Karpas-422 (cell line): ENCODE results near the gene MICAL1. TPM values are rescaled to one million over a fixed set of nuclear protein-coding genes. Genes with fewer than 3 reads are reported as not detected.

Source experiments
- DNase-seq: peaks from one replicate; pipeline ENCODE4 v3.0.0-alpha.2; 2015
- H2AFZ ChIP-seq: fragments of 200-600 bp; sonication (generic); 2 replicates; pipeline ENCODE4 v1.6.1; 2014; ENCODE audit warnings: antibody characterized with exemption, low read length, mixed read lengths
- H3K27ac ChIP-seq: fragments of 200-600 bp; sonication (generic); 2 replicates; pipeline ENCODE4 v1.5.1; 2014; ENCODE audit warnings: mild to moderate bottlenecking, low read length, moderate library complexity
- H3K27me3 ChIP-seq: fragments of 200-600 bp; sonication (generic); 2 replicates; pipeline ENCODE4 v1.6.1; 2014; ENCODE audit warnings: low read length, mixed read lengths
- H3K36me3 ChIP-seq: fragments of 200-600 bp; sonication (generic); 2 replicates; pipeline ENCODE4 v1.6.1; 2014; ENCODE audit warnings: low read length, mixed read lengths; ENCODE audit not compliant: insufficient read depth
- H3K4me1 ChIP-seq: fragments of 200-600 bp; sonication (generic); 2 replicates; pipeline ENCODE4 v1.6.1; 2014; ENCODE audit warnings: mild to moderate bottlenecking, low read length, mixed read lengths
- H3K4me2 ChIP-seq: fragments of 200-600 bp; sonication (generic); 2 replicates; pipeline ENCODE4 v1.6.1; 2014; ENCODE audit warnings: low read length, low read depth, mild to moderate bottlenecking; ENCODE audit not compliant: poor library complexity, severe bottlenecking
- H3K4me3 ChIP-seq: fragments of 200-600 bp; sonication (generic); 2 replicates; pipeline ENCODE4 v1.5.1; 2014; ENCODE audit warnings: mild to moderate bottlenecking, antibody characterized with exemption, low read length, mixed read lengths
- H3K79me2 ChIP-seq: fragments of 200-600 bp; sonication (generic); 2 replicates; pipeline ENCODE4 v1.6.1; 2014; ENCODE audit warnings: mild to moderate bottlenecking, low read length, mixed read lengths
- H3K9ac ChIP-seq: fragments of 200-600 bp; sonication (generic); 2 replicates; pipeline ENCODE4 v1.6.0; 2014; ENCODE audit warnings: low read length
- H3K9me2 ChIP-seq: fragments of 200-600 bp; sonication (generic), shearing (Covaris generic); replicated peaks from 2 replicates; pipeline ENCODE4 v1.6.0; 2014; ENCODE audit warnings: mild to moderate bottlenecking, low read length, moderate library complexity; ENCODE audit not compliant: insufficient read depth
- H3K9me3 ChIP-seq: fragments of 300-700, 200-600 bp; sonication (generic); 2 replicates; pipeline ENCODE4 v1.6.1; 2014; ENCODE audit warnings: low read length, mixed read lengths
- H4K20me1 ChIP-seq: fragments of 200-600 bp; sonication (generic); 2 replicates; pipeline ENCODE4 v1.6.1; 2014; ENCODE audit warnings: mild to moderate bottlenecking, antibody characterized with exemption, low read length, low read depth; ENCODE audit not compliant: insufficient read depth
- total RNA-seq: library from RNA; depleted of rRNA; stranded (reverse); fragments of >200 nt; shearing (Covaris generic); gene quantifications from 2 replicates; pipeline ENCODE4 v1.2.3, GENCODE V29; 2014; ENCODE audit warnings: low replicate concordance

The MICAL1 gene
- total RNA-seq, 1 experiment from 2014 or later, result 59.4 TPM

- H3K9me2 ChIP-seq, result no peaks in the 10 kb centered on the region
- H3K4me3 ChIP-seq, result no peak overlapping the region
- no peak overlapping the region for H3K27ac ChIP-seq
- H2AFZ ChIP-seq, result no peak overlapping the region
- no peaks in the 10 kb centered on the region for H4K20me1 ChIP-seq
- H3K27me3 ChIP-seq, result no peaks in the 10 kb centered on the region
- DNase-seq, result no peak
- peaks cover 21% of the 10 kb centered on the region for H3K4me1 ChIP-seq
- no peaks in the 10 kb centered on the region for H3K9me3 ChIP-seq
- no peak overlapping the region for H3K9ac ChIP-seq
- H3K4me2 ChIP-seq, result no peak overlapping the region
- H3K79me2 ChIP-seq, result peaks cover 4% of the 10 kb centered on the region; the same call in 1 of the 2 replicates
- no peaks in the 10 kb centered on the region for H3K36me3 ChIP-seq
Measured at GRCh38 chr6:109443425-109443950, 12.1 kb downstream of the MICAL1 start.

- peaks cover 21% of the 10 kb centered on the region for H3K4me1 ChIP-seq
- no peaks in the 10 kb centered on the region for H3K27me3 ChIP-seq
- no peaks in the 10 kb centered on the region for H3K9me2 ChIP-seq
- no peaks in the 10 kb centered on the region for H3K36me3 ChIP-seq
- 0 out of 2 replicates have a peak overlapping the region, but pooled peaks have one; percentile 86 for H3K9ac ChIP-seq
- H3K79me2 ChIP-seq, result peaks cover 4% of the 10 kb centered on the region; the same call in 1 of the 2 replicates
- no peak for DNase-seq
- no peak overlapping the region for H2AFZ ChIP-seq
- no peaks in the 10 kb centered on the region for H4K20me1 ChIP-seq
- H3K4me3 ChIP-seq, result peak overlapping the region; percentile 89; the same call in 1 of the 2 replicates
- no peak overlapping the region for H3K27ac ChIP-seq
- no peaks in the 10 kb centered on the region for H3K9me3 ChIP-seq
- H3K4me2 ChIP-seq, result peak overlapping the region; percentile 88
Measured at GRCh38 chr6:109442393-109442924, 13.1 kb downstream of the MICAL1 start.

- Histone ChIP-seq H3K9ac (peak overlapping the region; percentile 86), H3K27me3 (no peaks in the 10 kb centered on the region), H3K4me3 (peak overlapping the region; percentile 89), H3K4me1 (peaks cover 21% of the 10 kb centered on the region), H3K9me3 (no peaks in the 10 kb centered on the region), H2AFZ (peak overlapping the region; percentile 87), H3K36me3 (no peaks in the 10 kb centered on the region), H3K9me2 (no peaks in the 10 kb centered on the region), H3K4me2 (peak overlapping the region; percentile 88), H4K20me1 (no peaks in the 10 kb centered on the region), H3K79me2 (peaks cover 4% of the 10 kb centered on the region; the same call in 1 of the 2 replicates), H3K27ac (no peak overlapping the region)
- peak; percentile 70 for DNase-seq
Measured at GRCh38 chr6:109441069-109441816, 14.3 kb downstream of the MICAL1 start.

- no peaks in the 10 kb centered on the region for H3K27me3 ChIP-seq
- H3K4me3 ChIP-seq, result peak within 1 kb of the TSS; percentile 89
- peak within 1 kb of the TSS; percentile 88 for H3K4me2 ChIP-seq
- H3K9me2 ChIP-seq, result no peaks in the 10 kb centered on the region
- no peak within 1 kb of the TSS for H3K27ac ChIP-seq
- H4K20me1 ChIP-seq, result no peaks in the 10 kb centered on the region
- peak within 1 kb of the TSS; percentile 86 for H3K9ac ChIP-seq
- peaks cover 4% of the 10 kb centered on the region; the same call in 1 of the 2 replicates for H3K79me2 ChIP-seq
- peak within 1 kb of the TSS; percentile 88 for H2AFZ ChIP-seq
- no peaks in the 10 kb centered on the region for H3K36me3 ChIP-seq
- DNase-seq, result peak; percentile 94
- no peaks in the 10 kb centered on the region for H3K9me3 ChIP-seq
- H3K4me1 ChIP-seq, result peaks cover 21% of the 10 kb centered on the region
Measured at GRCh38 chr6:109440331-109441068, 15.1 kb downstream of the MICAL1 start, which contains the start of the genes PPIL6 and SMPD2. TSS of gene PPIL6 (minus strand) at chr6:109440628. CDS start at chr6:109440590, 38 bp downstream. TSS of gene SMPD2 (plus strand) at chr6:109440724. CDS start at chr6:109441122, 398 bp downstream.

GRCh38 chr6:109436041-109436440 lies 19.5 kb downstream of the MICAL1 start:
- peaks cover 8% of the 10 kb centered on the region for H3K4me1 ChIP-seq
- no peak overlapping the region for H3K4me2 ChIP-seq
- H3K27ac ChIP-seq, result no peak overlapping the region
- H2AFZ ChIP-seq, result no peak overlapping the region
- no peaks in the 10 kb centered on the region for H3K36me3 ChIP-seq
- no peak for DNase-seq
- H3K9me2 ChIP-seq, result no peaks in the 10 kb centered on the region
- H3K9me3 ChIP-seq, result no peaks in the 10 kb centered on the region
- no peak overlapping the region for H3K4me3 ChIP-seq
- H4K20me1 ChIP-seq, result no peaks in the 10 kb centered on the region
- H3K27me3 ChIP-seq, result no peaks in the 10 kb centered on the region
- H3K79me2 ChIP-seq, result no peaks in the 10 kb centered on the region; the same call in 1 of the 2 replicates
- H3K9ac ChIP-seq, result no peak overlapping the region

- no peaks in the 10 kb centered on the region for H3K79me2 ChIP-seq
- no peaks in the 10 kb centered on the region for H4K20me1 ChIP-seq
- no peaks in the 10 kb centered on the region for H3K4me1 ChIP-seq
- DNase-seq, result no peak
- H3K27me3 ChIP-seq, result no peaks in the 10 kb centered on the region
- H3K4me3 ChIP-seq, result no peak overlapping the region
- H3K9ac ChIP-seq, result no peak overlapping the region
- no peaks in the 10 kb centered on the region for H3K9me2 ChIP-seq
- no peaks in the 10 kb centered on the region for H3K36me3 ChIP-seq
- H2AFZ ChIP-seq, result no peak overlapping the region
- no peak overlapping the region for H3K27ac ChIP-seq
- H3K9me3 ChIP-seq, result no peaks in the 10 kb centered on the region
- H3K4me2 ChIP-seq, result no peak overlapping the region
Measured at GRCh38 chr6:109434456-109434855, 21.1 kb downstream of the MICAL1 start.

GRCh38 chr6:109429496-109429895 lies 26.1 kb downstream of the MICAL1 start:
- Histone ChIP-seq H3K27me3 (no peaks in the 10 kb centered on the region), H3K4me3 (no peak overlapping the region), H3K4me2 (no peak overlapping the region), H3K27ac (no peak overlapping the region), H2AFZ (no peak overlapping the region), H3K9me3 (no peaks in the 10 kb centered on the region), H3K4me1 (no peaks in the 10 kb centered on the region), H3K36me3 (no peaks in the 10 kb centered on the region), H3K79me2 (no peaks in the 10 kb centered on the region), H3K9ac (no peak overlapping the region), H3K9me2 (no peaks in the 10 kb centered on the region), H4K20me1 (no peaks in the 10 kb centered on the region)
- DNase-seq, result no peak
